Daoy (cell line): ENCODE results near the gene CCDC170. TPM values are rescaled to one million over a fixed set of nuclear protein-coding genes. Genes with fewer than 3 reads are reported as not detected.
"Not testable (repeated sequence)": the region's sequence is repeated elsewhere in the genome, so short reads cannot be mapped to it uniquely, and the experiment has no call there.

Experiments
- DNase-seq: peaks from one replicate; pipeline ENCODE4 v3.0.0-alpha.2; 2015; ENCODE audit warnings: low read depth
- total RNA-seq: library from RNA; depleted of rRNA; stranded (reverse); fragments of >200 nt; shearing (Covaris generic); gene quantifications from 2 replicates; pipeline ENCODE4 v1.2.3, GENCODE V29; 2014; rRNA removed

The CCDC170 gene
- total RNA-seq = not detected in 2 replicates

GRCh38 chr6:151493804-151494234 is at the start of gene CCDC170:
Gene CCDC170 (plus strand): TSS chr6:151494017. CDS start chr6:151494129, 112 bp downstream.
- DNase-seq = peak; percentile 62

- no peak for DNase-seq
Observed at GRCh38 chr6:151445482-151445881, 48.3 kb upstream of the CCDC170 start.

- no peak for DNase-seq
Observed at GRCh38 chr6:151447237-151447636, 46.6 kb upstream of the CCDC170 start.

GRCh38 chr6:151448623-151449022 is 45.2 kb upstream of the CCDC170 start:
- DNase-seq = no peak

- not testable (repeated sequence) for DNase-seq
Observed at GRCh38 chr6:151450928-151451327, 42.9 kb upstream of the CCDC170 start.

- DNase-seq = no peak
Observed at GRCh38 chr6:151451417-151451949, 42.3 kb upstream of the CCDC170 start.

- peak; percentile 100 for DNase-seq
Observed at GRCh38 chr6:151451950-151452749, 41.7 kb upstream of the CCDC170 start, which contains the start of gene RMND1. Gene RMND1 (minus strand): TSS chr6:151452126. CDS start chr6:151445811, 6,315 bp downstream.

GRCh38 chr6:151452750-151453427 is 40.9 kb upstream of the CCDC170 start:
- DNase-seq = peak; percentile 58

GRCh38 chr6:151455751-151456398 is 37.9 kb upstream of the CCDC170 start:
- not testable (repeated sequence) for DNase-seq

GRCh38 chr6:151461673-151462072 is 32.1 kb upstream of the CCDC170 start:
- DNase-seq = no peak

- no peak for DNase-seq
Observed at GRCh38 chr6:151464702-151465101, 29.1 kb upstream of the CCDC170 start.

- DNase-seq = peak; percentile 63
Observed at GRCh38 chr6:151475653-151476523, 17.9 kb upstream of the CCDC170 start.

GRCh38 chr6:151477726-151478125 is 16.1 kb upstream of the CCDC170 start:
- DNase-seq = no peak

- DNase-seq = no peak
Observed at GRCh38 chr6:151478670-151479069, 15.1 kb upstream of the CCDC170 start.

GRCh38 chr6:151481786-151482185 is 12.0 kb upstream of the CCDC170 start:
- no peak for DNase-seq

GRCh38 chr6:151482290-151482689 is 11.5 kb upstream of the CCDC170 start:
- DNase-seq = no peak

GRCh38 chr6:151483994-151484393 is 9.8 kb upstream of the CCDC170 start:
- no peak for DNase-seq

- DNase-seq = no peak
Observed at GRCh38 chr6:151488226-151488625, 5.6 kb upstream of the CCDC170 start.

- DNase-seq = no peak
Observed at GRCh38 chr6:151490996-151491395, 2.8 kb upstream of the CCDC170 start.

GRCh38 chr6:151493161-151493803 is 535 bp upstream of the CCDC170 start:
- no peak for DNase-seq
